GM12874 (cell line): ENCODE measurements around the gene DLGAP3.

Experiments
- CTCF ChIP-seq: IDR thresholded peaks from 2 replicates; pipeline ENCODE4 v1.5.1; 2011; ENCODE audit warnings: low read depth, mild to moderate bottlenecking, control low read depth, low read length, moderate library complexity; ENCODE audit not compliant: insufficient read depth

DLGAP3 gene

GRCh38 chr1:34822202-34822601 lies 107.2 kb downstream of the DLGAP3 start:
- TF ChIP-seq CTCF: no peak

GRCh38 chr1:34816778-34817177 lies 112.7 kb downstream of the DLGAP3 start:
- TF ChIP-seq CTCF: no peak

DNA sequence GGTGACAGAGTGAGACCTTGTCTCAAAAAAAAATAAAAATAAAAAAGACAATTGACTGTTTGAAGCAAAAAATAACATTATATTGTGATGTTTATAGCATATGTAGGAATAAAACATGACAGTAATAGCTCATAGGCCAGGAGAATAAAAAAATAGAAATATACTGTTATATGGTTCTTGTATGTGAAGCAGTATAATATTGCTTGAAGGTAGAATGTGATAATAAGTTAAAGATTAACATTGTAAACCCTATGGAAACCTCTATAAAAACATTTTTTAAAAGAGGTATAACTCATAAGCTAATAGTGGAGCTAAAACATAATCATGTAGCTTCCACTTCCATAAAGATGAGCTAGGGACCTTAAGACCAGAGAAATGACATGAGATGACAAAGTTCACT lies 113.1 kb downstream of the DLGAP3 start:
- TF ChIP-seq CTCF: no peak
